Myocyte (in vitro differentiated cells): ENCODE results near the gene PXMP4. TPM values are rescaled to one million over a fixed set of nuclear protein-coding genes. Genes with fewer than 3 reads are reported as not detected.

ENCODE experiments used
- DNase-seq: peaks from one replicate; pipeline ENCODE4 v3.0.0-alpha.2; 2012; ENCODE audit warnings: low read depth
- total RNA-seq: library from RNA; depleted of rRNA; stranded (reverse); fragments of >200 nt; gene quantifications from 2 replicates; pipeline ENCODE4 v1.2.3, GENCODE V29; 2014

PXMP4 gene
- total RNA-seq, 1 donor from 2014 or later = 6.4 TPM

DNA sequence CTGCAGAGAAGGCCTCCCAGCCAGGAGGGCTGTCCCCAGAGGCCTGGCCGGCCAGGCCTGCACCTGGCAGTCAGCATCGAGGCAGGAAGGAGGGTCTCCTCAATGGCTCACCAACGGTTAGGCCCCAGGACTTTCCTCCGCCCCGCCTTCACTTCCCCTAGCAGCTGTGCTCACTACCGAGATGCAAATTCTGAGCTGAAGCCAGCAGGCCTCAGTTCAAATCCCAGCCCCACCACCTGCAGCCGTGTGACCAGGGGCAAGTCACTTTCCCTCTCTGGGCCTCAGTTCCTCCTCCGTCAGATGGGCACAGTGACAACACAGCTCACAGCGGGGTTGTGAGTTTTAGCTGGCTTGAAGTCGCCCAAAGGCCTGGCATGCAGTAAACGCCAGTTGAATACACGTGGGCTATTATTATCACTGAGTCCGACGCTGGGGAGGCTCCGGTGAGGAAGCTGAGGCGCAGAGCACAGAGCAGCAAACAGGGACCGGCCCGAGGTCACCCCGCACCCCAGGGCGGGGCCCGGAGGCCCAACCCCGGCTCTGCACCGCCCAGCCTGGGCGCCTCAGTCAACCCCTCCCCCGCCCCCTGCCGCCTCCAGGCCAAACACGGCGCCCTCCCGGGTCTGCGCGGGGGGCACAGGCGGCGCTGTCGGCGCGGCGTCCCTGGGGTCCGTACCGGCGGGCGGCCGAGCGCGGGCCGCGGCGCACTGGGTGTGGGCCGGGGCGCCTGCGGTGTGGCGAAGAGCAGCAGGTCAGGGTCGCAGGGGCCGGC is 34.6 kb downstream of the PXMP4 start:
- peak; percentile 38 for DNase-seq

- peak; percentile 6 for DNase-seq
Measured at GRCh38 chr20:33684533-33685327, 35.4 kb downstream of the PXMP4 start.

GRCh38 chr20:33681728-33682353 is 38.3 kb downstream of the PXMP4 start:
- DNase-seq = no peak

DNA sequence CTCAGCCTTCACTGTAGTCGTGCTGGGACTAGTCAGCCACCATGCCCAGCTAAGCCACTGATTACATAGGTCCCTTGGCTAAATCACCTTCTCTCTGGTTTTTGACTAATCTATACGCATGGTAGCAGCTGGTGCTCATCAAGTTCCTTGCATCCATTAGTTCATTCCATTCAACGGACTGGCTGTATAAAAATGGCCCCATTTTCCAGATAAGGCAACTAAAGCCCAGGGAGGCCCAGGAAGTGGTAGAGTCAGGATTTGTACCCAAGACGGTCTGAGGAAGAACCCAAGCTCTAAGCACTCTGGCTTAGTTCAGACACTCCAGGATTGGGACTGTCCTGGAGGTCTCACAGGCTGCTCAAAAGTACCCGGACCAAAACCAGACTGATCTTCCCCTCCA is 38.8 kb downstream of the PXMP4 start:
- DNase-seq = no peak

- no peak for DNase-seq
Measured at GRCh38 chr20:33680686-33681085, 39.4 kb downstream of the PXMP4 start.

DNA sequence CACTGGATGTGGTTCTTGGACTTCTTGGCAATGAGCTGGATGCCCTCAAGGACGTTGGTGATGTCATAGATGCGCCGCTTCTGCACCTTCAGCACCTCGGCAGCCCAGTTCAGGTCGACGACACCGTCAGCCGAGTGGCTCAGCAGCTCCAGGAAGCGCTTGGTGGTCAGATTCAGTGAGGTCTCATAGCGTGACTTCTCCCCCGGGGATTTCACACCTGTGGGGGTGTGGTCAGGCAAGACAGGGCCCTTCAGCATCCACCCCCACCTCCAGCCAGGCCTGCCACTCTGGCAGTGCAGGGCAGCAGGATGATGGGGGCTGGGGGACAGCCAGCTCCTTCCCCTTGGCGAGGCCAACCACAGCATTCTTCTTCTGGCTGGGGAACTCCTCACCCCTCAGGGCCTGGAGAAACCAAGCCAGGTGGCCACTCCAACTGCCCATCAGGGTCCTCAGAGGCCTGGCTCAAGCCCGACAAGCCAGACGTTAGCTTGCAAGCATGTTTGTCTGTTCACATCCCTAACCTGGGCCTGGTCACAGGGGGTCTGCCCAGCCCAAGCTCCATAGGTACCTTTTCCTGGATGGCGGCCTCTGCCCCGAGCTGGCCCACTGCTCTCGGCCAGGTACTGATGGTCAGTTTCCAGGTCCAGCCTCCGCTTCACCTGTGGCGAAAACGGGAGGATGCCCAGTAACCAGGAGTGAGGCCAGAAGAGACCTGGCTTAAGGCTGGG is 40.2 kb downstream of the PXMP4 start:
- DNase-seq = peak; percentile 30

DNA sequence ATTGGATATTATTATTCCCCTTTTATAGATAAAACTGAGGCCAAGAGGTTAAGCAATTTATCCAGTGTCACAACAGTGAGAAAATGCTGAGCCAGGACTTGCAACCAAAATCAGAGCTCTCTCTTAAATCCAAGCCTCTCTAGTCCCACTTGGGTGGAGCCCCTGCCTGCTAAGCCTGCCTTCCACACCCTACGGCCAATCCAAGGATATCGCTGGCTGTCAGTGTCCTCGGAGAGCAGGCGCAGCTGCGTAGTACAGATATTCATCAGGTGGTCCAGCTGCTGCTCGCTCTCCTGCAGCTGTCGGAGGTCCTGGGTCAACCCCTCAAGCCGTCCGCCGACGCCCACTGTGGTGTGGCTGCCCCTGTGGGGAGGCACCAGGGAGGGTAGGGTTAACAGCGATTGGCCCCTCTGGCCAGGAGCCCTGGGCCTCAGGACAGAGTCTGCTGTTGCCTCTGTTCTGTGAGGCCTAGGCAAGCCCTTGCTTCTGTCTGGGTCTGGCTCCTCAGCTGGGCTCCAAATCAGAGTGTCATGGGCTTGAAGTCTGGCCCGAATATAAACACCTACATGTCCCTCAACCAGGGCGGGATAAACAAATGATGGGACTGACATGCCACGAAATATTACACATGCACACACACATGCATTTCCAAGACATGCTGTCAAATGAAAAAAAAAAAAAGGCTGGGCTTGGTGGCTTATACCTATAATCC is 42.0 kb downstream of the PXMP4 start:
- no peak for DNase-seq

- no peak for DNase-seq
Measured at GRCh38 chr20:33676652-33677645, 43.2 kb downstream of the PXMP4 start.

DNA sequence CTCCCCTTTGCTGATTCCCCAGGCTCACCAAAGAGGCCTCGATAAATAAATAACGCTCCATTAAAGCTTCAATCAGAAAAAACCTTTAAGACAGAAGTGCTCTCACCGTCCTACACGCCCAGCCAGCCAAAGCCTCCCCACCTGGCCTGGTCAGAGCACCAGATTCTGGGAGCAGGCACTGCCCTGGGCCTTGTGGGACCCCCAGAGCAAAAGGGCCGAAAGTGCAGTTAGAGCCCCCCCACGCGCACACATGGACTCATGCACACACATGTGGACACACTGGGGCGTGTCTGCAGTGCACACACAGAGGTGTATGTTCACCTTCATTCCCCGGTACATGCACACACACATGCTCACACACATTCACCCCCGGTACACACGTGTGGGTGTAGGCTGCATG is 44.0 kb downstream of the PXMP4 start:
- no peak for DNase-seq

DNA sequence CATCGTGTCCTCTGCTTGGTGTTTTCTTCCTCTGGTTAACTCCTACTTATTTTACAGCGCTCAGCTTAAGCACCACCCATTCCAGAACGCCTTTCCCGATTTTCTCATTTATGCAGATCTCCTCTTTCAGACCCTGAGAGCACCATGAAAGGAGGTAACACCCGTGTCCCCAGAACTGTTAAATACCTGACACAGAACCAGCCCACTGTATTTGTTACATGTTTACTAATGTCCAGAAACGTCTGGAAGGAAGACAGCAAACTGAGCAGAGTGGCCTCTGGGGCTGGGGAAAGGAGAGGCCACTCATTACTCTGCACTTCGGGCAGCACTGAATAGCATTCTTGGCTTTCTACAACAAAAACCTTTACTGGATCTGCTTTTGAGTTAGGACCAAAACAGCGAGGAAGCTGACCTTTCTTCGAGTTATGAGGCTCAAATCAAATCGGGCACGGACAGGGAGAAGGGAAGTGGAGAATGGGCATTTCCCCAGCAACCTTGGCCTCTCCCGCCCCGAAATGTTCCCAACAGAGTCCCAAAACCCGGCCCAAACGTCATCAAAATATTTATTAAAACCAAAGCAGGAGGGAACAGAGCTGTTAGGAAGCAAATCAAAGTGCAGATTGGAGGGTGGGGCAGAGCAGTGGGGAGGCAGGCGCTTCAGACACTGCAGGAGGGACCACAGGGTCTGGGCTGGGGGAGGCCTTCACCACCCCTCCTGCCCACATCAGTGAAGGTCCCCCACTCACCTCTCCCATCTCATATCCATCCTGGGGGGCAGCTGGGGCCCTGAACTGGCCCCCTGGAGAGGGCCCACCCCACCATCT is 44.8 kb downstream of the PXMP4 start:
- no peak for DNase-seq

- DNase-seq = peak; percentile 79
Measured at GRCh38 chr20:33674294-33675135, 45.6 kb downstream of the PXMP4 start, which contains the start of gene NECAB3. TSS of gene NECAB3 (minus strand) at chr20:33674428. CDS start at chr20:33674352, 76 bp downstream.

- DNase-seq = peak; percentile 54
Measured at GRCh38 chr20:33673410-33674293, 46.5 kb downstream of the PXMP4 start.

GRCh38 chr20:33673114-33673409 is 47.0 kb downstream of the PXMP4 start:
- no peak for DNase-seq

DNA sequence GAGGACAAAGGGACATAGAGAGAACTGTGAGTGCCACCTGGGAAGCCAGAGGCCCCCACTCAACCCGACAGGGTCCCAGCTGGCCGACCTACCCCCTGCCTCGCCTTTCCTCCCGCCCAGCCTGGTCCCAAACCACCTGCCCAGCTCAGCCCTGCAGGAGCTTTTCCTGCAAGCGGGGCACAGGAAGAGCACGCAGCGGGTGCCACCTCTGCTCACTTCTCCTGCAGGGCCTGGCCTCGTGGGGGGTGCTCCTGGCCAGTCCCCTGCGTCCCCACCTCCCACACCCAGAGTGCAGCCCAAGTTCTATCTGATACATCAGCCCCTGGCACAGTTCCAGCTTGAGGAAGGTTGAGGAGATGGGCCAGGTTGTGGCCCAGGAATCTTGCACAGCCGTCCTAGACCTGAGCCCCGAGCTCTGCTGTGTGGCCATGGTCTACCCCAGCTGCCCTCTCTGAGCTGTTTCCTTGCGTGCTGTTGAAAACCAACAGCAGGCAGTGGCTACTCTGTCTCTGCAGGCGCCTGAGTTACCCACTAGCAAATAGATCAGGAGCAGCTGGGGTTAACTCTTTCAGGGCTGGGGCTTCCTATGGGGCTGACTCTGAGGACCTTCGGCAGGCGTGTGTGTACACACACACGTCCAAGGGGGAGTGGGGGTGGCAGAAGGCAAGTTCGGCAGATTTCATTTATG is 47.5 kb downstream of the PXMP4 start:
- DNase-seq = peak; percentile 72

- DNase-seq = no peak
Measured at GRCh38 chr20:33671573-33672288, 48.4 kb downstream of the PXMP4 start.
